Parathyroid adenoma (tissue), 2 donors: ENCODE results near the gene IGFALS.

Experiments
- H2AFZ ChIP-seq: fragments of 300-600 bp; sonication (generic); one replicate; pipeline ENCODE4 v1.7.0; 2017; ENCODE audit warnings: antibody characterized with exemption, mild to moderate bottlenecking
- H3K27ac ChIP-seq: fragments of 300-600 bp; sonication (generic); one replicate; pipeline ENCODE4 v1.7.0; 2017
- H3K27me3 ChIP-seq: fragments of 300-600 bp; sonication (generic); one replicate; pipeline ENCODE4 v1.7.0; 2017; ENCODE audit warnings: low read length; ENCODE audit not compliant: control insufficient read depth, insufficient read depth
- H3K36me3 ChIP-seq: fragments of 300-600 bp; sonication (generic); one replicate; pipeline ENCODE4 v1.7.0; 2017; ENCODE audit warnings: low read length; ENCODE audit not compliant: control insufficient read depth, insufficient read depth
- H3K4me1 ChIP-seq: fragments of 300-600 bp; sonication (generic); one replicate; pipeline ENCODE4 v1.7.0; 2017; ENCODE audit warnings: control low read depth
- H3K4me2 ChIP-seq: fragments of 300-600 bp; sonication (generic); one replicate; pipeline ENCODE4 v1.7.0; 2017; ENCODE audit warnings: low read length
- H3K4me3 ChIP-seq: fragments of 300-600 bp; sonication (generic); one replicate; pipeline ENCODE4 v1.7.0; 2017; ENCODE audit warnings: low read depth, low read length
- H3K79me2 ChIP-seq: fragments of 300-600 bp; sonication (generic); one replicate; pipeline ENCODE4 v1.7.0; 2017; ENCODE audit warnings: control low read depth
- H3K9ac ChIP-seq: fragments of 300-600 bp; sonication (generic); one replicate; pipeline ENCODE4 v1.7.0; 2017; ENCODE audit warnings: mild to moderate bottlenecking
- H3K9me3 ChIP-seq: fragments of 300-600 bp; sonication (generic); one replicate; pipeline ENCODE4 v1.7.0; 2017; ENCODE audit warnings: low read length; ENCODE audit not compliant: control insufficient read depth
- CTCF ChIP-seq: fragments of 300-600 bp; sonication (generic); IDR thresholded peaks from one replicate; pipeline ENCODE4 v1.7.0; 2017; ENCODE audit warnings: antibody characterized with exemption, mild to moderate bottlenecking
- donor health status: primary hyperparathyroidism.

Gene IGFALS

DNA sequence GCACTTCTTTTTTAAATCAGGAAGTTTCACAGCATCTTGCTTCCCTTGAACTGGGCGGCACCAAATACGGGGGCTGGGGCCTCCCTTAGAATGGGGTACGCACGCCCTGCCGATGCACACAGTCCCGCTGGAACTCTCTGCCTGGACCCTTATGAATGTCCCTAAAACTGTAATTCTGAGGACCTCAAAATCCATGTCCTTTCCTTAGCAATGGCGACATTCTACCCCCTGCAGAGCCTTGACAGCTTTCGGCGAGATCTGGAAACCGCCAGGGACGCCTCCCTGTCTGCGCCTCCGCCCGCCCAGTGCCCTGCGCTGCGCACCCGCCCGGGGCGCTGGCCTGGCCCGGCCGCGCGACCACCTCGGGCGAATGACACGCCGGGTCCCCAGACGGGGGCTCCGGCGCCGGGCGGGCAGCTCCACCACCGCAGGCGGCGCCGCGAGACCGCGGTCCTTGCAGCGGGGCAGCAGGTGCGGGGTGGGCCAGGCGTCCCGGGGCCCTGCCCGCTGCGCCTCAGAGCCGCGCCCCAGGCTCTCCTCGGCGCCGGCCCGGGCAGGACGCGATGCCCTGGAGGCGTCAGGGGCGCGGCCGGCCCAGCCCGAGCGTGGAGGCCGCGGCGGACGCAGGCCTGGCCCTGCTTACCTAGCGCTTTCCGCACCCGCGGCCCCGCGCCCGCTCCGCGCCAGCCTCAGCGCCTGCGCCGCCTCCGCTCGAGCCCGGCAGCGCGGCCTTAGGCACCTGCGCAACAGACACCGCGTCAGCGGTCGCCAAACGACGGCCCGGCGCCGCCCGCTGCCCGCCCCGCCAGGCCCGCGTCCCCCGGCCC, 32.6 kb upstream of the IGFALS start:
- no peak overlapping the region for H3K27ac ChIP-seq
- H3K36me3 ChIP-seq = no peaks in the 10 kb centered on the region
- no peaks in the 10 kb centered on the region for H3K9me3 ChIP-seq
- peaks cover 14% of the 10 kb centered on the region for H3K4me1 ChIP-seq
- H3K4me2 ChIP-seq = peak overlapping the region; percentile 83
- no peaks in the 10 kb centered on the region for H3K27me3 ChIP-seq
- peaks cover 47% of the 10 kb centered on the region for H3K79me2 ChIP-seq
- TF ChIP-seq CTCF = no peak
- no peak overlapping the region for H3K9ac ChIP-seq
- H3K4me3 ChIP-seq = peak overlapping the region; percentile 45
- H2AFZ ChIP-seq = peak overlapping the region; percentile 56

DNA sequence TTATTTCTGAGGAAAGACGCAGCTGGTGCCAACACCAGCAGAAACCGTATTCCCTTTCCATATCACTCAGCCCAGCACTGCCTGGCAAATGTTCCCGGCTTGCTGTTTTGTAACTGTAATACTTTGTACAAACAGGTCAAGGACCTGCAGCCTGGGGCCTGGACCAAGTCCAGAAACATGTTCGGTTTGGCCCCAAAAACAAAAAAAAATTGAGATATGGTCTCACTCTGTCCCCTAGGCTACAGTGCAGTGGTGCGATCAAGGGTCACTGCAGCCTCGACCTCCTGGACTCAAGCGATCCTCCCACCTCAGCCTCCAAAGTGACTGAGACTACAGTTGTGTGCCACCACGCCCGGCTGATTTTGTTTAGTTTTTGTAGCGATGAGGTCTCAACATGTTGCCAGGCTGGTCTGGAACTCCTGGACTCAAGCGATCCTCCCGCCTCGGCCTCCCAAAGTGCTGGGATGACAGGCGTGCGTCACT, 31.9 kb upstream of the IGFALS start:
- no peak for TF ChIP-seq CTCF
- Histone ChIP-seq H3K9ac (no peak overlapping the region), H3K27me3 (no peaks in the 10 kb centered on the region)

GRCh38 chr16:1823821-1824220, 30.3 kb upstream of the IGFALS start:
- Histone ChIP-seq H3K9ac (no peak overlapping the region), H3K4me3 (no peak overlapping the region), H3K4me2 (no peak overlapping the region), H3K27me3 (no peaks in the 10 kb centered on the region), H2AFZ (no peak overlapping the region), H3K4me1 (peaks cover 8% of the 10 kb centered on the region), H3K79me2 (peaks cover 52% of the 10 kb centered on the region), H3K36me3 (no peaks in the 10 kb centered on the region), H3K9me3 (no peaks in the 10 kb centered on the region), H3K27ac (no peak overlapping the region)
- TF ChIP-seq CTCF = no peak

More for the DNA sequence above, 31.9 kb upstream of the IGFALS start:
- Histone ChIP-seq H3K4me1 (peaks cover 14% of the 10 kb centered on the region), H3K4me3 (peak overlapping the region; percentile 45), H3K9me3 (no peaks in the 10 kb centered on the region), H2AFZ (no peak overlapping the region), H3K79me2 (peaks cover 52% of the 10 kb centered on the region), H3K4me2 (peak overlapping the region; percentile 83), H3K27ac (no peak overlapping the region), H3K36me3 (no peaks in the 10 kb centered on the region)

- H3K4me3 ChIP-seq = no peak overlapping the region
- H3K4me1 ChIP-seq = peaks cover 7% of the 10 kb centered on the region
- no peak for TF ChIP-seq CTCF
- no peaks in the 10 kb centered on the region for H3K27me3 ChIP-seq
- no peak overlapping the region for H3K4me2 ChIP-seq
- H3K79me2 ChIP-seq = peaks cover 54% of the 10 kb centered on the region
- H2AFZ ChIP-seq = no peak overlapping the region
- no peak overlapping the region for H3K9ac ChIP-seq
- no peaks in the 10 kb centered on the region for H3K36me3 ChIP-seq
- H3K9me3 ChIP-seq = no peaks in the 10 kb centered on the region
- no peak overlapping the region for H3K27ac ChIP-seq
Observed at GRCh38 chr16:1822801-1823200, 29.3 kb upstream of the IGFALS start.
